NCI-H2171 treated with DMSO at 0.1 percent for 48 hours (cell line): ENCODE data around the gene PRKCH.
"Not testable (repeated sequence)": the region's sequence is repeated elsewhere in the genome, so short reads cannot be mapped to it uniquely, and the experiment has no call there.

Experiments used
- DNase-seq: peaks from one replicate; lab custom pipeline; 2025; lab: John Stamatoyannopoulos, UW

The PRKCH gene

GRCh38 chr14:61516118-61516743 lies 194.9 kb downstream of the PRKCH start:
- DNase-seq: no peak

DNA sequence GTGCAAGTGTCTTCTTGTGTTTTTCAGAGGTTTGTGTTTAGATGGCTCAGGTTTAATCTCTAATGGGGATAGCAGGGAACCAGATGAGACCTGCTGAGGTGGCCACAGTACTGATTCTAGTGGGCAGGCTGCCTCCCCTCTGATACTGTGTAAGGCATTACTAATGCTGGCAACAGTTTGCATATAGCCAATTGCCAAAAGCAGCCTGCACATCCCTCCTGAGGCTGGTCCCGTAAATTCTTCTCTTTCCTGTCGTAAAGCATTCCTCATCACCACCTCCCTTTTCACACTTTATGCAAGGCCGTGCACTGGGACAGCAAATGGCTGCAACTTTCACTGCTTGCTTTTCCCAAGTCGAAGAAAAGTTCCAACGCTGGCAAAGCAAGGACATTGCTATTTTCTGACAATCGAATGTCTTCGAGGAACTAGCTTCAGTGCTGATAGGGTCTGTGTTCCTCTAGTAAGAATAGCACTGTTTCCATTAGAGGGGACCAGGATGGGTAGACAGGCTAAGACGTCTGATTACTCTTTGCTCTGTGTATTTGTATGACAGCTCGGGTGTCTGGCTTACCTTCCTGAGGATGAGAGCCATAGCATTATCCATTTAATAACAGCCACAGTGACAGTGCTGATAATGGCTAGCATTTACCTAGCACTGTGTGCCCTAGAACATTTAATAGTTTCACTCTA lies 195.7 kb downstream of the PRKCH start:
- no peak for DNase-seq

- no peak for DNase-seq
These were observed 196.6 kb downstream of the PRKCH start for GRCh38 chr14:61517911-61518384.

DNA sequence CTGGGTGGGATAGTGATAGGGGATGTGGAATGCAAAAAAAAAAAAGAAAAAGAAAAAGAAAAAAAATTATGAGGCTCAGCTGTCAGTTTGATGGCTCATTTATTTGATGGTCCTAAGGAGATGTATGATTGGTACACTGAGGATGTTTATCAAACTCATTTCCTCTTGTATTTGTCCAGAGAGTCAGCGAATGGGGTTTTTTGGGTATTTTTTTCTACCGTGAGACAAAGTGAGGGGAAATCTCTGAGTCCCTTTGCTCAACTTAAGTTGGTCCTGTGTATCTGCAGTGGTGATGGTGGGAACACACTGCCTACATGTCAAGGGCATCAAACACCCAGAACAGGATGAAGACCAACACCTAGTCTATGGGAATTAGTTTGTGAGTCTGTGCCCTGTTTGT lies 197.0 kb downstream of the PRKCH start:
- no peak for DNase-seq

DNA sequence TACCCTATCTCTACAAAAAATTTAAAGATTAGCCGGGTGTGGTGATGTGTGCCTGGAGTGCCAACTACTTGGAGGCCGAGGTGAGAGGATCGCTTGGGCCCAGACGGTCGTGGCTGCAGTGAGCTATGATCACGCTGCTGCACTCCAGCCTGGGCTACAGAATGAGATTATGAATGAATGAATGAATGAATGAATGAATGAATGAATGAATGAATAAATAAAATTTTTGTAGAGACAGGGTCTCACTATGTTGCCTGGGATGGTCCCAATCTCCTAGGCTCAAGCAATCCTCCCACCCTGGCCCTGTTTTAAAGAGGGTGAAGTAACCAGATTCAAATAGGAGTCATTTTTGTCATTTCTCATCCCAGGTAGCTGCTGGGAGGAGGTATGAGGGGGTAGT lies 197.7 kb downstream of the PRKCH start:
- no peak for DNase-seq

DNA sequence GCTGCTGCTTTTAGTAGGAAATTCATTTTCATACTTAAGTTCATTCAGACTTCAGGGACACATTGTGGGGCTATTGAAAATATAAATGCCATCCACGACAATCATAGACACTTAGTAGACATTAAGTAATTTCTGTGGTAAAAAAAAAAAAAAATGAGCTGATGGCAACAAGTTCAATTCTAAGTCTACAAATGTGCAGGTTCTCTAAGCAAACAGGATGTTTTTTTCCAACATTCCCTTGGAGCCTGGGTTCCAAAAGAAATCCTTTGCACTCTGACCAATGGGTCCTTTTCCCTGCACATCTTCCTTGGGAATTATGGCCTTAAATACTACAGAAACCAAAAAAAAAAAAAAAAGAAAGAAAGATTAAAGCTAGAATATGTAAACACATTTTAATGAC lies 198.4 kb downstream of the PRKCH start:
- no peak for DNase-seq

- no peak for DNase-seq
These were observed 199.2 kb downstream of the PRKCH start for GRCh38 chr14:61520576-61520975.

GRCh38 chr14:61521773-61522172 lies 200.4 kb downstream of the PRKCH start:
- DNase-seq: no peak

GRCh38 chr14:61523751-61524150 lies 202.4 kb downstream of the PRKCH start:
- no peak for DNase-seq

DNA sequence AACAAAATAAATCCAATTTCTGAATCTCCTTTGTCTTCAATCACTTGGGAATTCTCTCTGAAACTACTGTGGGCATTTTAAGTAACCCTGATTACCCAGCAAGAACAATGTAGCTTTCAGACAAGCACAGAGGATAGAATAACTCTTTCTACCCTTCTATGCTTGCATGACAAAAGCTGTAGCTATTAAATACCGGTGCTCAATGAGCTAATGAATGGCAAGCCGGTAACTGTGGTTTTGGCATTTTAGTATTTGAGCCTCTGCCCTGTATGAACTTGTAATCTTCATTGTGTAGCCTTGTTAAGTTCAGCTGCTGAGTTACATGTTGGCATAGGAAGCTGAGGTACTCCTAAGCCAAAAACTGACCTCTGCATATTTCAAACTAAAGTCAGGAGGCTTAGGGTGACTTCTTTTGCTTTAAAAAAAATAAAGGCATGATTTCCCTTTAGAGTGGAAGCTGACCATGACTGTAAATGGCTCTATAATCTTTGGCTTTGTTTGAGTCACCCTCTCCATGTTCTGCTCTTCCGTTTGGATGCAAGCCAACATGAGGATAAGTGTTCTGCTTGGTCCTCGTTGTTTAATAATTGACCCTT lies 202.9 kb downstream of the PRKCH start:
- DNase-seq: peak; percentile 22

GRCh38 chr14:61524936-61525292 lies 203.5 kb downstream of the PRKCH start:
- no peak for DNase-seq

DNA sequence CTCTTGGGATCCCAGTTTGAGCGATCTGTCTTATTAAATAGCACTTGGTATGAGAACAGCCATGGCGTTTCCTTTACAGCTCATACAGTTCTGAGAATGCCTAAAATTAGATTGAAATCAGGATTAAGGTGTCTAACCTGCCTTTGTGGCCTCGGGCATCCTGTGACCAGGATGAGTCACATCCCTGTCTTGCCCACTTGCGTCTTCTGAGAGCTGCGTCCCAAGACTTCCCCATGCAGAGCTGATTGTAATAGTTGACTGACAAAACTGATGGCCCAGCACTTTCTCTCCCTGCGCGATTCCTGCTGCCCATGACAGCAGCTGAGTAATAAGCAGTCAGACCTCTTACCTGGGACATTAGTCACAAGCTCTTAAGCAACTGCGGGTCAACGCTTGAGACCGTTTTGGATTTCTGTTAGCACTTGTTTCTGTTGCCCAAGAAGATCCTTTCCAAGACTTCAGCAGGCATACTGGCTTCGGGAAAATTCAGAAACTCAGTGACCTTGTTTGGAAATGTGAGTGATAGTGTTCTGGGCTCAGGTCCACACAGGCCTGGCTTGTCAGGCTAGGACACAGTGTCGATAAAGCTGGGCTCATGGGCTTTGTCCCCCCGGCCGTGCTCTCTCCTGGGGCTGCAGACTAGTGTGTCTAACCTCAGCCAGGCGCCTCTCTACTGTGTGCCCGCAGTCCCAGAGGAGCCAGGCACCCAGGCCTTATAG lies 204.1 kb downstream of the PRKCH start:
- no peak for DNase-seq

DNA sequence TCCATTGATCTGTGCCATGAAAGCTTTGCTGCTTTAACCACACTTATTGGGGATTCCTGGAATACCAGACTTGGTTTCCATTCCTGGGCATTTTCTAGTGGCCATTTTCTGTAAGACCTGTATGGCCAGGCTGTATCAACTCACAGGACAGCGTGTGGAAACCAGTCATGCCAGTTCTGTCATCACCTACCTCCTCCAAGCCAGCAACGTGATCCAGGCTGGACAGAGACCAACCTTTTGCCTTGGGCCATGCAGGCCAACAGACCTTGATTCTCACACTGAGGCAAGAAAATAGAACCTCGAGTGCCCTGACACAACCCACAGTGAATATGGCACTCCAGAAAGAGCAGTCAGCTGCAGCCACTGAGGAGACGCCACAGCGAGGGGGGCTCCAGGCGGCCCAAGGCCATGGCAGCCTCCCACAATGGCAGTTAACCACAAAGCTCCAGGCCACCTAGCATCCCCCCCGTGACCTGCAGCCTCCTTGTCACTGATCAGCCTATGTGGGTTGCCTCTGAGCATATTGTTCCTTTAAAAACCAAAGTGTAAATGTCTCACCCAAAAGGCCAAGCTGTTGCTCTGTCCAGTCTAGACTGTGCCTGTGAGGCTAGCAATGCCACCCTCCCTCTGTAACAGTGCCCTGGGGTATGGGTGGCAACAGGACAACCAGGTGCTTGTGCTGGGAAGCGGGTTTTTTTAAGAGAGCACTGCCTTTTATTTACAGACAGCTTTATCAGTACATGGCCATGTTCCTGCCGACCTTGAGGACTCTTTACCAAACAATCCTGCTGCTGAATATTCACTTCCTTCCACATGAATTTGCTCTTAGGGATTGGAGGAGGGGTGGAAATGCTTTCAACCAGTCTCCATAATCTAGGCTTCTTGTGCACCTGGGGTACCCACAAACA lies 205.3 kb downstream of the PRKCH start:
- DNase-seq: no peak

GRCh38 chr14:61527325-61528100 lies 206.1 kb downstream of the PRKCH start:
- DNase-seq: no peak

DNA sequence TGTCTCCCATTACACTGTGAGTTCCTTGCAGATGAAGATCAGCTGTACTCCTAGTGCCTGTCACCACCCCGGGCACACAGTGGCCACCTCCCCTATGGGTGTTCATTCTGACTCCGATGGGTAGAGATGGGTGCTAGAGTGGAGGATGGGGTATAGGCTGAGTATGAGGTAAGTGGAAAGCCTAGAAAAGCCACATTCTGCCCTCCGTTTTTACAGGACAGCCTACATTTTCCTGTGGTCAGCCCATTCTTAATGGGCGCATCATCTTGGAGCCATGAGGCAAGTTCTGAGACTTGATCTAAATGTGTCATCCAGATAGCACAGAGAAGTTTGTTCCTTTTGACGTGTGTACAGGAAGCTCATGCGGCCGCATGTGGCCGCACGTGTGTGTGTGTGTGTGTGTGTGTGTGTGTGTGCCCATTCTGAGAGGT lies 207.2 kb downstream of the PRKCH start:
- DNase-seq: no peak

DNA sequence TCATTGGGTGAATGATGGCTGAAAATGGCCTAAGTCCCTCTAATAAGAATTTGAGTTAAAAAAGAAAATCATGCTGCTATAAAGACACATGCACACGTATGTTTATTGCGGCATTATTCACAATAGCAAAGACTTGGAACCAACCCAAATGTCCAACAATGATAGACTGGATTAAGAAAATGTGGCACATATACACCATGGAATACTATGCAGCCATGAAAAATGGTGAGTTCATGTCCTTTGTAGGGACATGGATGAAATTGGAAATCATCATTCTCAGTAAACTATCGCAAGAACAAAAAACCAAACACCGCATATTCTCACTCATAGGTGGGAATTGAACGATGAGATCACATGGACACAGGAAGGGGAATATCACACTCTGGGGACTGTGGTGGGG lies 208.0 kb downstream of the PRKCH start:
- not testable (repeated sequence) for DNase-seq

DNA sequence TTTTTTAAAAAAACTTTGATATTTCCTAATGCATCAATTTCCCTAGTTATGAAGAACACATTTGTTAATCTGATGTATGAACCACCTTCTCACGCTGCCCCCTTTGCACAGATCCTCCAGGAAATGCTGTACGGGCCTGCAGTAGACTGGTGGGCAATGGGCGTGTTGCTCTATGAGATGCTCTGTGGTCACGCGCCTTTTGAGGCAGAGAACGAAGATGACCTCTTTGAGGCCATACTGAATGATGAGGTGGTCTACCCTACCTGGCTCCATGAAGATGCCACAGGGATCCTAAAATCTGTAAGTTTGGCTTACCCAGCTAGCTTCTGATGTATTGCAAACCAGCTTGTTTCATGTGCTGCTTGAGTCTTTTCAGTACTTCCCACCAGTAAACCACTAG lies 208.9 kb downstream of the PRKCH start:
- DNase-seq: no peak

DNA sequence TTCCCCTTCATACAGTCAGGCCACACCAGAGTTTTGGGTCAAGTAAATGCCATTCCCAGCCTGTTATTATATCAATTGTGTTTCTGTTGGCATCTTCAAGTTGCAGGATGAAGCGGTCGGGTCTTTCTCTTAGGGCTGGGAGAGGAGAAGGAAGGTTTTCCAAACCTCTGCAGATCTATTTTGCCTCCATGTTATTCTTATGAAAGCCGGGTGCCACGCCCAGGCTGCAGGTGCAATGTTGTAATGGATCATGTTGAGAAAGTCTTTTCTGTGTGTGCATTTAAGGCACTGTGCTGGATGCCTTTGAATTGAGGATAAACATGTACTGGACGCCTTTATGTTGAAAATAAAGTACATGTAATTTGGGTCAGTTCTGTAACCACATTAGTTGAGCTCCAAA lies 209.5 kb downstream of the PRKCH start:
- DNase-seq: no peak

- no peak for DNase-seq
These were observed 210.2 kb downstream of the PRKCH start for GRCh38 chr14:61531465-61532122.

- DNase-seq: no peak
These were observed 210.7 kb downstream of the PRKCH start for GRCh38 chr14:61532123-61532505.
